Measurements from ENCODE around the gene CAPN12.

The CAPN12 gene

GRCh38 chr19:38686530-38686888, 57.8 kb downstream of the CAPN12 start:
- no peak for TF ChIP-seq CTCF (IDR thresholded peaks at IDR 0.05; ENCODE audit: low read depth, low read length)
- H3K4me3 ChIP-seq (ENCODE audit: low read depth, low read length), result no peak overlapping the region

GRCh38 chr19:38685666-38686529, 58.4 kb downstream of the CAPN12 start:
- no peak overlapping the region for H3K4me3 ChIP-seq (ENCODE audit: low read depth, low read length)
- TF ChIP-seq CTCF (IDR thresholded peaks at IDR 0.05; ENCODE audit: low read depth, low read length), result peak; percentile 65

GRCh38 chr19:38684862-38685665, 59.2 kb downstream of the CAPN12 start:
- no peak for TF ChIP-seq CTCF (IDR thresholded peaks at IDR 0.05; ENCODE audit: low read depth, low read length)
- no peak overlapping the region for H3K4me3 ChIP-seq (ENCODE audit: low read depth, low read length)

- no peak overlapping the region for H3K4me3 ChIP-seq (ENCODE audit: low read depth, low read length)
- no peak for TF ChIP-seq CTCF (IDR thresholded peaks at IDR 0.05; ENCODE audit: low read depth, low read length)
Measured at GRCh38 chr19:38684078-38684861, 60.0 kb downstream of the CAPN12 start.

- no peak overlapping the region for H3K4me3 ChIP-seq (ENCODE audit: low read depth, low read length)
Measured at GRCh38 chr19:38683393-38684077, 60.7 kb downstream of the CAPN12 start.

More at GRCh38 chr19:38683393-38684077, 60.7 kb downstream of the CAPN12 start:
- TF ChIP-seq CTCF (IDR thresholded peaks at IDR 0.05; ENCODE audit: low read depth, low read length), result no peak
